AG09309 (cell line): ENCODE measurements around the gene FAS.
A peak's percentile ranks its signal among the peaks of the same experiment; 100 is the strongest.

Experiments
- DNase-seq: peaks from one replicate; pipeline ENCODE4 v3.0.0-alpha.2; 2010; ENCODE audit warnings: low read depth
- H3K4me3 ChIP-seq: 2 replicates; pipeline ENCODE4 v1.5.1; 2011; ENCODE audit warnings: mild to moderate bottlenecking, low read depth, low read length, moderate library complexity; ENCODE audit not compliant: control insufficient read depth
- CTCF ChIP-seq: IDR thresholded peaks from 2 replicates; pipeline ENCODE4 v1.5.1; 2011; ENCODE audit warnings: mild to moderate bottlenecking, low read depth, low read length, inconsistent platforms; ENCODE audit not compliant: insufficient read depth, control insufficient read depth; ENCODE audit errors: missing control alignments

FAS gene

DNA sequence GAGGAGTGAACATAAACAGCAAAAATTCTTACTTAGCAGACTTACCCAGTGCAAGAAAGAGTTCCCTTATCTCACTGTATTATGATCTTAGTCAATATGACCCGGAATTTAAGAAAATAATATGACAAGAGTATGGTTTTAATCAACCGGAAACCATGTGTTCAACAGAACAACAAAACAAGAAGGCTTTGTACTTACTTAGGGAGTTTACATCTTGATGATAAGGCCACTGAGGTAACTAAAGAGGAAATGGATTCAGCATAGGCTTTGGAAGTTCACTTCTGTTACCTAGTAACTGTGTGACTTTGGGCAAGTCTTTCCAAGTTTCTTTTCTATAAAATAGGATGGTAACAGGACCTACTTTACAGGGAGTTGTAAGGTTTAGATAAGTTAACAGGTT, 7.4 kb upstream of the FAS start:
- no peak for TF ChIP-seq CTCF
- no peak overlapping the region for H3K4me3 ChIP-seq
- no peak for DNase-seq

DNA sequence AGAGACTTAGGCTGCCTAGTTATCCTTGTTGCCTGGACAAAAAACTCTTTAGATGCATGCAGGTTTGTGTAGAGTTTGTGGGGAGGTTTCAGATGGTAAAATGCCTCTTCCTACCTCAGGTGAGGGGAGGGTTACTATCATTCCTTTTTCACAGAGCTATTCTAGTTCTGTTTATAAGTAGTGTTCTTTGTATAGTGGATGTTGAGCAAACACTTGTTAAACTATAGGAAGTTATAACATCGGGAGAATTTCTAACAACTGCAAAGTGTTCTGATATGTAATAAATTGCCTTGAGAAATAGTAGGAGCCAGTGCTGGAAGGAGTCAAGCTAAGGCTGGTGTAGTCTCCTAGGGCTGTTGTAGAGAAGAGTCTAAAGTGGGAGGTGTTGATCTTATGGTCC, 6.7 kb upstream of the FAS start:
- no peak for TF ChIP-seq CTCF
- no peak for DNase-seq
- no peak overlapping the region for H3K4me3 ChIP-seq

GRCh38 chr10:88984525-88984924, 6.1 kb upstream of the FAS start:
- no peak for DNase-seq
- H3K4me3 ChIP-seq: no peak overlapping the region
- TF ChIP-seq CTCF: no peak

- TF ChIP-seq CTCF: peak; percentile 68
- DNase-seq: no peak
- H3K4me3 ChIP-seq: no peak overlapping the region
These were observed 3.9 kb upstream of the FAS start for GRCh38 chr10:88986549-88987242.

GRCh38 chr10:88987243-88987725, 3.3 kb upstream of the FAS start:
- no peak overlapping the region for H3K4me3 ChIP-seq
- no peak for TF ChIP-seq CTCF
- no peak for DNase-seq

- no peak for DNase-seq
- no peak overlapping the region for H3K4me3 ChIP-seq
- no peak for TF ChIP-seq CTCF
These were observed 2.8 kb upstream of the FAS start for GRCh38 chr10:88987840-88988239.
